Spleen (tissue), 3 donors: ENCODE results near the gene CNTNAP2.
"Not testable (repeated sequence)": the region's sequence is repeated elsewhere in the genome, so short reads cannot be mapped to it uniquely, and the experiment has no call there.

Experiments
- POLR2A ChIP-seq, 3 donors: fragments of 450-650 bp; IDR thresholded peaks; one replicate each; pipeline ENCODE4 v1.5.1; 2017; ENCODE audit warnings: antibody characterized with exemption in 3 of 3, mild to moderate bottlenecking in 1 of 3
- POLR2AphosphoS5 ChIP-seq, 3 donors: sonication (generic); formaldehyde crosslinking; IDR thresholded peaks; one replicate each; pipeline ENCODE4 v1.5.1; 2017; ENCODE audit warnings: antibody characterized with exemption in 3 of 3

GRCh38 chr7:148331456-148331855, 2214.9 kb downstream of the CNTNAP2 start:
- not testable (repeated sequence) for TF ChIP-seq POLR2A, POLR2AphosphoS5 (IDR thresholded peaks at IDR 0.05)
